GM23248 (cell line): ENCODE results near the gene OPRL1.

Source experiments
- EZH2 ChIP-seq: fragments of 200-600 bp; sonication (generic); IDR thresholded peaks from 2 replicates; pipeline ENCODE4 v1.6.1; 2018; ENCODE audit warnings: antibody characterized with exemption, mild to moderate bottlenecking; ENCODE audit not compliant: insufficient read depth, poor library complexity, severe bottlenecking
- EZH2phosphoT487 ChIP-seq: fragments of 200-600 bp; sonication (generic); IDR thresholded peaks from 2 replicates; pipeline ENCODE4 v1.6.1; 2018; ENCODE audit warnings: antibody characterized with exemption, moderate library complexity, mild to moderate bottlenecking, low read depth; ENCODE audit not compliant: insufficient read depth

DNA sequence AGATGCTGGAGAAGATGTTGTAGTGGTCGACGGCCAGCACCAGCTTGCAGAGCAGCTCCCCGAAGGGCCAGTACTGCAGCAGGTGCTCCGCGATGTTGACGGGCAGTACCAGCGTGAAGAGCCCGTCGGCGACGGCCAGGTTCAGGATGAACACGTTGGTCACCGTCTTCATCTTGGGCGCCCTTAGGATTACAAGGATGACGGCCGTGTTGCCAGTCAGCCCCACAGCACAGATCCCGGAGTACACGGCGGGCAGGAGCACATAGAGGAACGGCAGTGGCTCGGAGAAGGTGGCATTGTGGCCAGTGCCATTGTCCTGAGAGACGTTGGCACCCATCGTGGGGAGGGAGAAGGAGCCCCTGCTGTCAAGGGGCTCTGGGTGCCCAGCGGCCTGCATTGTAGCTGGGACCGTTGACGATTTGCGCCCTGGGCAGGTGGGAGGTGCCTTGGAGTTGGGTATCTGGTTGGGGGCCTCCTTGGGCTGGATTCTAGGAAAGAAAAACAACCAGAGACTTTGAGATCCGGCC is 26.6 kb downstream of the OPRL1 start:
- no peak for TF ChIP-seq EZH2
- no peak for TF ChIP-seq EZH2phosphoT487
